Colon (tissue), 2 donors: Measurements from ENCODE around the gene TTC24.
"Not testable (repeated sequence)": the region's sequence is repeated elsewhere in the genome, so short reads cannot be mapped to it uniquely, and the experiment has no call there.

Experiments used
- FAIRE-seq: peaks from 2 replicates; lab custom pipeline; 2012; peaks lifted over from hg19 to GRCh38; lab: Jason Lieb, UNC
- donor health status: control.
- donor health status: control.

TTC24 gene

DNA sequence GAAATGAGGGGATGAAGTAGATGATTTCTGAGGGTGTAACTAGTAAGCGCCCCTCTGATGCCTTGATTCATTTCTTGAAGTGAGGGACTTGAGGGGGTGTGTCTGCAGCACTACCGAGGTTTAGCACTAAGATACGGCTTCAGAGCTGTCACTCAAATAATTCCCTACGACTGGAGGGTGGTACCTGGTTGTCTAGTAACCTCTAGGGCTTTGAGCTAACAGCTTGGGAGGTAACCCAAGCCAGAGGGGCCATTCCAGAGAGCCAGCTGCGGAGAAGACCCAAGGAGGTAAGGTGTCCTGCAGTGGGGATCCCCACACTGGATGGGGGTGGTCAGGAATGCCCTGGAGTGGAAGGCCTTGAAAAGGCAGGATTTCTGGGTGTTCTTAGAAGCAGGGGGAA, at the start of gene TTC24:
TTC24 (plus strand) TSS at position 252 of the 400 bp plus-strand sequence. CDS start 1,642 bp downstream, outside the sequence.
- no peak for FAIRE-seq

GRCh38 chr1:156530006-156530405, 49.5 kb upstream of the TTC24 start:
- FAIRE-seq: no peak

GRCh38 chr1:156532374-156532773, 47.1 kb upstream of the TTC24 start:
- no peak for FAIRE-seq

DNA sequence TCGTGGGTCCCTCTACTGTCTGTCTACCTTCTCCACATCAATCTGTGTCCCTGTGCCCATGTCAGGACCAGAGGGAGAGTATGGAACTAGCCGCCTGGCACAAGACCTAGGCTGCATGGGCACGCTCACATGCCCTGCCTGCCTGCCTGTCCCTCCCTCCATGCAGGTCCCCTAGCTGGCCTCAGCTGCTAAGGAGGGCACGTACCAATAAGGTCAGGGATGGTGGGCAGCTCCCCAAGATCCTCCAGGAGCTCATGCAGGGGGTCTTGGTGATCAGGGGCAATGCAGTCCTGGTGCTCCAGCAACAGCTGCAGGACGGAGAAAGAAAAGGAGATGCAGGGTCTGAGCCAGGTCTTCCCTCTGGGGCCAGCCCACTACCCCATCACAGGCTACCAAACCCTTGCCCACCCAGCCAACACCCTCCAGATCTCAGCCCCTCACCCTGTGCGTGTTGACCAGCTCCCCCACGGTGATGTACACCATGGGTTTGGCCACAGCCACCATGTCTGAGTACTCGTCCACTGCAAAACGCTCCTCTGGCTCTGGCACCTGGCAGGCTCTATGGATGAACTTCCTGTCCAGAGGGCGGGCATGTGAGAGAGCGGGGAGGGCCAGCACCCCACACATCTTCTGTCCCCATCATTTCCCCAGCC, 45.8 kb upstream of the TTC24 start:
- no peak for FAIRE-seq

- no peak for FAIRE-seq
These were observed 45.0 kb upstream of the TTC24 start for GRCh38 chr1:156534424-156535060.

DNA sequence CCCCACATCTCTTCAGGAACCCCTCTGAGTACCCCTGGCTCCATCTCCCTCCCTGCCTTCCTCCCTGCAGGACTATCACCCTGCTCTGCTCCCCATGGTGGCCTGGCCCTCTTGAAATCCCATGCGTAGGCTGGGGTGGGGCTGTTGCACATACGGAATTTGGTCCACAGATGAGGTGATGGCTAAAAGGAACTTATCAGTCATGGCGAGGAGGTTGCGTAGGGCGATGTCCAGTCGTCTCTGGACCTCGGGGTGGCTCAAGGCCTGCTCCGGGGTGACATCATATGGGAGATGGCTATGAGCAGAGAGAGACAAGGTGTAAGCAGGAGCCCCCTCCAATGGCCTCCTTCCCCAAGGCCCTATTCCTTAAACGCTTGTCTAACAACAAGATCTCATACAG, 42.5 kb upstream of the TTC24 start:
- no peak for FAIRE-seq

DNA sequence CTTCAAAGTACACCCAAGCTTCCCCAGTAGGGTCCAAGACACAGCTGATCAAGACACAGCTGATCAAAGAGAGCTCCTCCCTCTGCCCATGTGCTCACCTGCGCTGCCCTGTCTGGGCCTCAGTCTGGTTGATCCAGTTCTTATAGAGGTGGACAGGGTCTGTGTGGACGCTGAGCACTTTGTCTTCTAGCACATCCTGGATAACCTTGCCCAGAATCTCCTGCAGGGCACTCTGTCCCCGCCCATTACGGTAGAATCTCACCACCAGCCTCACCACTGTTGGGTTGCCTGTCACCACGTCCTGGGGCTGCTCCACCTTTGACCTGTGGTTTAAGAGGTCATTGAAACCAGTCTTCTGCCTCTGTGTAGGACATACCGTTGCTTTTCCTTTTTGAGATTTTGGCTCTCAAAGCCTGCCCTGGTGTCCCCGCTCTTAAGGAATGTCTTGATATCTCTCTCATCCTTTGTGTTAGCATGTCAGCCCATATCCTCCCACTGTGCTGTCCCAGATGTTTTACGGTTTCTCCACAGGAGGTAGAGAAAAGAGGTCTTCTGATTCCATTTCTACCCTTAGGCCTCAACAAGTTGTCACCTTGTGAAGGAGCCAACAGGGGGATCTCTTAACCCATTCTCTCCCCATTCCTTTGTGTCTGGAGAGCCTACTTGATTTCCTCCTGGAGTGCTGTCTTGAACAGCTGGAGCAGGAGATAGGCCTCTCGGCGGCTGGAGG, 40.6 kb upstream of the TTC24 start:
- FAIRE-seq: no peak

- FAIRE-seq: no peak
These were observed 39.6 kb upstream of the TTC24 start for GRCh38 chr1:156539818-156540355.

DNA sequence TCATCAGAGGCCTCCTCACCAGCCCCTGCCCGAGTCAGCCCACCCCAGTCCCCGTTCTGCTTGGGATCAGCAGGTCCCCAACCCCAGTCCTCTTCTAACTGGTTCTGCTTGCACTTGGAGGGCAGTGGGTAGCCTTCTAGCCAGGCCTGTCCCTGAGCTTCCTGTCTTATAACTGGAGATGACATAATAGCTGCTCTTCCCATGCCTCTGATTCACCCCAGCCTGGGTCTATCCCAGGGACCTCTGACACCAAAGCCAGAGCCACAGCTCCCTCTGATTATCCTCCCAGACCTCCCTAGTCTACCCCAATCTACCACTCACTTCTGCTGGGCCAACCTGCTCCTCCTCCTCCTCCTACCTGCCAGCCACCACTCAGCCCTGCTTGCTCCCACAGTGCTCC, 38.6 kb upstream of the TTC24 start:
- FAIRE-seq: no peak

DNA sequence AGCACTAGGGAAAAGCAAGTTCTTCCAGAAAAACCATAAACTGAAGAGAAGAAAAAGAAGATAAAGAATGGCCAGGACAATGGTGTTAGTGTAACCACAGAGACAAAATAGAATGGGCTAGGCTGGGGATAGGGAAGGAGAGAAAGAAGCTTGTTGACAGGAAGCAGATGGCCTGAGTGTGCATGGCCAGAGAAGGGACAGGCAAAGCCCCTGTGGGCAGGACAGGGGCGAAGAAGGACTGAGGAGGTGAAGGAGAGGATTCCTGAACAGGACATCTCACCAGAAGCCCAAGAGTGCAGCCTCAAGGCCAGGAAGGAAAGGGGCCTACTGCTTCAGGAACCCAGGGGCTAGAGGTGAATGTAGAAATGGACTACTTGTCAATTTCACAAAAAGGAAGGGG, 36.5 kb upstream of the TTC24 start:
- no peak for FAIRE-seq

DNA sequence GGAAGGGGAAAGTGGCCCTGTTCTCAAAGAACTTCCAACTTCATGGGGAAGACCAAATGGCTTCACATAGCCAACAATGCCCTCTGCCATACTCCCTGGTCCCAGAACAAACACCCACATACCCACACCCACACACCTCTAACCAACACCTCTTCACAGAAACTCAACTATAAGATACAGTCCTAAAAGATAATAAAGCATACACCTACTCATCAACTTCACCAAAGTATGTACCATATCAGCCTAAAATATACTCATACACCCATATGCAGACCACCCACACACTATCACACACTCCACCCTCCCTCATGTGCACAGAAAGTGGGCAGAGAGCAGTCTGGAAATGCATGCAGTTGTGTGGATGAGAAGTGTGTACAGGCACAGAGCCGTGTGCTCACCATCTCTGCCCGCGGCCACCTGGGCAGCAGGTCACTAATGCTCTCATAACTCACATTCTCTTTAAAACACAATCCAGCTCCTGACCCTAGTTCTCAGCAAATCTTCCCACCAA, 34.9 kb upstream of the TTC24 start:
- FAIRE-seq: no peak

DNA sequence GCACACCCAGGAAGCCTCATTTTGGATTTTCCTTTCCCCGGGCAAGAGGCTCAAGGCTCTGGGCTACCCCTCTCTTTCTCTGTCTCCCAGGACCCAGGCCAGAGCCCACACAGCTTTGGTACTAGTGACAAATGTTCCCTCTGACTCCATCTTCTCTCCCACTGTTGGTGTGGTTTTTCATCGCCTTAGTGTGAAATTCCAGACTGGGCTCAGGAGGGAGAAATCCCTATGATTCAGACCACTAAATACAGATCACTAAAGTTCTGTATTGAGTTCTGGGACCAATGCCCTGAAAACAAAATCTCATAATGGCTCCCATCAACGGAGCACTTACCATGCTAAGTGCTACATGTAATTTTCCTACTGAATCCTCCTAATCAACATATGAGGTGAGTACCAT, 33.3 kb upstream of the TTC24 start:
- FAIRE-seq: no peak

GRCh38 chr1:156547434-156547833, 32.1 kb upstream of the TTC24 start:
- no peak for FAIRE-seq

DNA sequence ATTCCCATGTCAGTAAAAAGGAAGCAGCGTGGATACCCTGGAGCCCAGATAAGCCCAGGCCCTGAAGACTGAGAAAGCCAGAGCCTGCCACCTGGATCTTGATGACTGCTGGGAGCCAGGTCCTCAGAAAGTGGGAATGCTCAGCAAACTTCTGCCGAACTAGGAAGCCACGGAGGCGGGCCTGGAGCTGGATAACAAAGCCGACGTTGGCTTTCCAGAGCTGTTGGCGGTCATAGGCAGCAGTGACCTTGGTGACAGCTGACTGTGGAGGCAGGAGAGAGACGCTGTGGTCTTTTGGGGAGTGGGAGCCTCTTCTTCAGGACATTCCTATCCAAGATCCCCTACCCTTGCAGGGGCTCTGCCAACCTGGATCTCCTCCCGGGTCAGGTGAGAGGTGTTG, 31.5 kb upstream of the TTC24 start:
- no peak for FAIRE-seq

GRCh38 chr1:156549390-156549789, 30.1 kb upstream of the TTC24 start:
- FAIRE-seq: no peak

GRCh38 chr1:156549831-156550230, 29.7 kb upstream of the TTC24 start:
- FAIRE-seq: no peak

DNA sequence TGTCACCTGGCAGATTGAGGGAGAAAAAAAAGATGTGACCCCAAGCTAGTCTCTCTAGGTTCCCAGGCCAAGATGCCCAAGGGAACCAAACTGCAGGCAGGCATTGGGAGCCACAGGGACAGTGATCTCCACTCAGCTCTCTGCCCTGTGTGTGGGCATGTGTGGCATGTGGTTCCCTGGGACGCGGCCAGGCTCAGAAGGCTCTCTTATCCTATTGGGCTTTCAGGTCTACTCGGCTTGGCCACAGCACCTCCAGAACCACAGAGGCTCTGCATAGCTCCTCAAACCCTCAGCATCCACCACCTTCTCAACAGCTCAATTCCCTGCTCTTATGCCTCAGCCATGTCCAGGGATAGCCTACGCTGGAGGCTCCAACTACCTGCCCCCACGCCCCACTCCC, 29.2 kb upstream of the TTC24 start:
- FAIRE-seq: no peak

DNA sequence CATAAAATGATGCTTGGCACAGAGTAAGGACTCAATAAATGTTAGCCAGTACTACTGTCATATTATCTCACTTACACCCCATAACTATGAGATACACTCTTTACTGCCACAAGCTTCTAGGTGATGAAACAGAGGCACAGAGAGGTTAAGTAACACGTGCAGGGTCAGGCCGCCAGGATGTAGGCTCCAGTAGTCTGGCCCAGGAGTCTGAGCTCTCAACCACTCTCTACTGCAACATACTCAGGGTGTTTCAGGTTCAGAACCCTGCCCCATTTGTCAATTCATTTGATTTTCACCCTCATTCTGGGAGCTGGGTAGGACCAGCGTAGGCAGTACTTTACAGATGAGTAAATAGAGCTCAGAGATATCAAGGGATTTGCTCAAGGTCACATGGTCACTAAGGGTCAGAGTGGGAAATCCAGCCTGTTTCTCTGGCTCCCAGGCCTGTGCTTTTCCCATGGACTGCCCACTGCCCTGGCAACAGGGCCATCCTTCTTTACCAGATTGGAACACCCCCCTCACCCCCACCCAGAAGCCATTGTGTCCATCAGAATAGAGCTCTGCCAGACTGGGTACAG, 28.4 kb upstream of the TTC24 start:
- FAIRE-seq: no peak

DNA sequence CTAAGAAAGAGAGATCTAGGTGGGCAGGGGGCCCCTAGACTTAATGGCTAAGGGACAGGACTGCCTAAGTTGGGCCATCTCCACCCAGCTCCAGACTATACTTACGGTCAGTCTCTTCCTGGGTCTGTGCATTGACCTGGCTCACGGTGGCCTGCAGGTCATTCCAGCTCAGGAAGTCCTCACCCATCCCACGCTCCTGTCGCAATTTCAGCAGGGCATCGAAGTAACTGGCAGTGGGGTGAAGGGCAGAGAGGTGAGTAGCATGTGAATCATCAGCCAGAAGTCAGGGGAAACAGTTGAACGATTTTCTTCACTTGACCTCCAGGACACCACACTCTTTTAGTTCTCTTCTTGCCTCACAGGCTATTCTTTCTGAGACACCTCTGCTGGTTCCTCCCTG, 27.7 kb upstream of the TTC24 start:
- no peak for FAIRE-seq

DNA sequence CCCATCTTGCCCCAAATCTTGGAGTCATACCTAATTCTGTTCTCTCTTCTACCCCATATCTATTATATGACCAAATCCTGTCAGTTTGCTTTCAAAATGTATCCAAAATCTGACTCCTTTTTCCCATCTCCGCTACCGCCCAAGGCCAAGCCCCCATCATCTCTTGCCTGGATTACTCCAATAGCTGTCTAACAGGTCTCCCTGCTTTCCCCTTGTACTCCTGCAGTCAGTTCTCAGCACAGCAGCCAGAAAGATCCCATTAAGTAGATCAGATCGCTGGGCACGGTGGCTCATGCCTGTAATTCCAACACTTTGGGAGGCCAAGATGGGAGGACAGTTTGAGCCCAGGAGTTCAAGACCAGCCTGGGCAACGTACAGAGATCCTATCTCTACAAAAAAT, 27.0 kb upstream of the TTC24 start:
- FAIRE-seq: no peak

GRCh38 chr1:156552937-156553336, 26.6 kb upstream of the TTC24 start:
- FAIRE-seq: not testable (repeated sequence)

DNA sequence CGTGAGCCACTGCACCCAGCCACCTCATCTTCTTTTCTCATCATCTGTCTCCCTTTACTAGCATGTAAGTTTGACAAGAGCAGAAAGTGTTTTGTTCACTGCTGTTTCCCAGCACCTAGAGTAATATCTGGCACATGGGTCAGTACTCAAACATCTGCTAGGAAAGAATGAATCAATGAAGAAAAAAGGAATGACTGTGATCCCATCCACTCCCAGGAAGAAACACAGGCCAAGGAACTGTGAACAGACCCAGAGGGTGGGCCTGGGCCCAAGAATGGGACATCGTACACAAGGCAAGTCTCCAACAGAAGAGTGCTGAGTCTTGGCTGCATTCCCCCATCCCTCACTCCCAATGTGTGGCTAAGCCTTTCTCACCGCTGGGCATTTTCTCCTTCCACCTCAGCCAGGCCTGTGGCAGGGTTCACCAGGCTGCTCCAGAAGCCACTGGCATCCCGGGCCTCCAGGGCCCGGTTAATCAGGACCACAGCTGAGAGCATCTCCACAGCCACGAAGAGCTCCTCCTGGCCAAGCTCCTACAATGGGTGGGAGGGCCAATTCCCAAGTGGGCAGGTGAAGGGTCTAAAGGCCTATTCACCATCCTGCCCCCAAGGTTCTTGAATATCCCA, 25.6 kb upstream of the TTC24 start:
- FAIRE-seq: no peak
